K562 (cell line): ENCODE data around the gene IRF2BP1. TPM values are rescaled to one million over a fixed set of nuclear protein-coding genes. Genes with fewer than 3 reads are reported as not detected.
A peak's percentile ranks its signal among the peaks of the same experiment; 100 is the strongest.

Experiments used
- ATAC-seq: fragments of 200-7000 bp; cut with Tn5 transposase; 3 replicates; pipeline ENCODE4 v1.9.1; 2020; ENCODE audit warnings: moderate library complexity
- BruUV-seq: library from RNA; stranded (reverse); fragments of 400-500 nt; replicated peaks from 2 replicates; lab custom pipeline; 2021; lab: Mats Ljungman, UMichigan
- CTCF ChIA-PET: fragments of 300-600 bp; formaldehyde crosslinking; extraction: SDS; loops from one replicate; lab custom pipeline; 2021; ENCODE audit warnings: low intra/inter-chr PET ratio; lab: Yijun Ruan, JAX
- POLR2A ChIA-PET: fragments of 300-600, 350-650 bp; sonication (Branson Sonifier 250); formaldehyde crosslinking; extraction: SDS; loops from one replicate; lab custom pipeline; 2021; ENCODE audit warnings: antibody characterized with exemption, inconsistent platforms; lab: Yijun Ruan, JAX
- DNase-seq, 4 experiments: peaks; one replicate each; pipeline versions ENCODE4 v3.0.0 to v3.0.0-alpha.2; 2011 to 2018; ENCODE audit warnings: low spot score in 3 of 4, mixed read lengths in 3 of 4; ENCODE audit errors: extremely low read depth in 1 of 4
- FAIRE-seq: peaks from 2 replicates; lab custom pipeline; 2011; peaks lifted over from hg19 to GRCh38; lab: Jason Lieb, UNC
- H2AFZ ChIP-seq: 2 replicates; pipeline ENCODE4 v1.6.0; 2011; ENCODE audit warnings: low read depth, low read length, control low read depth, inconsistent platforms
- H3K27ac ChIP-seq: fragments of 200-600 bp; 3 replicates; pipeline ENCODE4 v1.8.0; 2011; ENCODE audit warnings: low read depth, mild to moderate bottlenecking, control low read depth, inconsistent platforms, low read length, moderate library complexity, mixed read lengths; ENCODE audit errors: extremely low read depth
- H3K27me3 ChIP-seq, 2 experiments: fragments of 300-600 bp in 1 of 2; 2 replicates in 1 of 2; 3 replicates in 1 of 2; pipeline versions ENCODE4 v1.6.0 to v1.8.0; 2011; ENCODE audit warnings: inconsistent platforms in 2 of 2, low read length in 2 of 2, mild to moderate bottlenecking in 1 of 2, mixed read lengths in 1 of 2, moderate library complexity in 1 of 2; ENCODE audit not compliant: control insufficient read depth in 2 of 2, insufficient read depth in 2 of 2
- H3K36me3 ChIP-seq: fragments of 300-600 bp; 3 replicates; pipeline ENCODE4 v1.8.0; 2011; ENCODE audit warnings: mild to moderate bottlenecking, low read length, inconsistent platforms; ENCODE audit not compliant: control insufficient read depth, insufficient read depth
- H3K4me1 ChIP-seq, 2 experiments: fragments of 200-600 bp in 1 of 2; replicated peaks in 1 of 2; 2 replicates in 1 of 2; 3 replicates in 1 of 2; pipeline versions ENCODE4 v1.5.1 to v1.8.0; 2011; ENCODE audit warnings: inconsistent platforms in 2 of 2, low read length in 2 of 2, mild to moderate bottlenecking in 1 of 2, mixed read lengths in 1 of 2, moderate library complexity in 1 of 2; ENCODE audit not compliant: control insufficient read depth in 2 of 2, insufficient read depth in 2 of 2
- H3K4me2 ChIP-seq: 2 replicates; pipeline ENCODE4 v1.6.1; 2011; ENCODE audit warnings: low read length, control low read depth, inconsistent platforms, mixed read lengths; ENCODE audit not compliant: insufficient read depth
- H3K4me3 ChIP-seq: fragments of 200-600 bp; sonication (generic), shearing (Covaris generic); 2 replicates; pipeline ENCODE4 v1.5.1; 2016; ENCODE audit warnings: control low read depth, inconsistent platforms
- H3K79me2 ChIP-seq: fragments of 200-600 bp; 3 replicates; pipeline ENCODE4 v1.8.0; 2011; ENCODE audit warnings: low read length, inconsistent platforms; ENCODE audit not compliant: control insufficient read depth, insufficient read depth
- H3K9ac ChIP-seq, 2 experiments: 2 replicates each; pipeline versions ENCODE4 v1.6.0 to v1.6.1; 2011; ENCODE audit warnings: low read depth in 2 of 2, low read length in 2 of 2, control low read depth in 1 of 2, inconsistent platforms in 1 of 2, mild to moderate bottlenecking in 1 of 2, mixed read lengths in 1 of 2; ENCODE audit not compliant: insufficient read depth in 1 of 2
- H3K9me1 ChIP-seq: one replicate; pipeline ENCODE4 v1.6.0; 2011; ENCODE audit warnings: inconsistent platforms, mild to moderate bottlenecking, low read length, moderate library complexity; ENCODE audit not compliant: control insufficient read depth, insufficient read depth
- H3K9me3 ChIP-seq: replicated peaks from 2 replicates; pipeline ENCODE4 v1.5.1; 2011; ENCODE audit warnings: low read depth, low read length, inconsistent platforms; ENCODE audit not compliant: control insufficient read depth, insufficient read depth
- H4K20me1 ChIP-seq: replicated peaks from 2 replicates; pipeline ENCODE4 v1.6.1; 2011; ENCODE audit warnings: low read length, inconsistent platforms, mixed read lengths; ENCODE audit not compliant: control insufficient read depth, insufficient read depth
- KLF6 ChIP-seq: fragments of 250-450 bp; sonication (Bioruptor Pico); IDR thresholded peaks from 2 replicates; pipeline ENCODE4 v1.4.0; 2020; ENCODE audit warnings: mild to moderate bottlenecking, moderate library complexity, borderline replicate concordance
- NR2C2 ChIP-seq, 2 experiments: fragments of 200-800 bp in 1 of 2; sonication (Bioruptor generic) in 1 of 2; sonication (generic) in 1 of 2; formaldehyde crosslinking in 1 of 2; IDR thresholded peaks; 2 replicates each; pipeline versions ENCODE4 v1.6.1 to v1.8.0; 2016 to 2022; ENCODE audit warnings: mild to moderate bottlenecking in 1 of 2, missing compliant biosample characterization in 1 of 2, missing genetic modification characterization in 1 of 2, missing genetic modification reagents in 1 of 2
- POLR2G ChIP-seq: fragments of 200-400 bp; formaldehyde crosslinking; IDR thresholded peaks from 2 replicates; pipeline ENCODE4 v1.6.1; 2017; ENCODE audit warnings: low read depth, mild to moderate bottlenecking, antibody characterized with exemption, low read length, moderate library complexity
- RBFOX2 ChIP-seq: fragments of 200-400 bp; formaldehyde crosslinking; IDR thresholded peaks from 2 replicates; pipeline ENCODE4 v1.6.1; 2017; ENCODE audit warnings: low read depth, mild to moderate bottlenecking, low read length, moderate library complexity
- ZBTB33 ChIP-seq: sonication (generic); formaldehyde crosslinking; IDR thresholded peaks from 2 replicates; pipeline ENCODE4 v1.8.1; 2023; ENCODE audit warnings: mild to moderate bottlenecking, missing genetic modification reagents
- WGBS: fragments of 100-300 bp; shearing (Covaris generic); methylation state at CpG from one replicate; pipeline ENCODE4 v1.1.6; 2016; ENCODE audit warnings: low coverage, mixed read lengths; ENCODE audit not compliant: insufficient coverage; ENCODE audit errors: missing lambda C conversion rate; 5-methylcytosine and 5-hydroxymethylcytosine counted together
- in situ Hi-C: fragments of 300-500 bp; cut with MboI; formaldehyde crosslinking; loops from 4 replicates; pipeline ENCODE4 v1.15.0; 2018; ENCODE audit warnings: inconsistent platforms, mixed read lengths
- intact Hi-C: fragments of 100-400 bp; cut with micrococcal nuclease; formaldehyde crosslinking; loops from 2 replicates; pipeline ENCODE4 v1.14.2; 2022
- polyA plus RNA-seq, 8 experiments: library from polyadenylated mRNA; depleted of rRNA in 4 of 8; stranded (reverse) in 5 of 8; unstranded in 3 of 8; fragments of >200 nt; fragmentation: Nextera tagmentation in 2 of 8; fragmentation: Illumina TruSeq in 1 of 8; extraction: Ambion mirVana in 2 of 8; extraction: Trizol in 1 of 8; gene quantifications; 2 replicates each; pipeline versions ENCODE4 v1.2.1 to v1.2.3, GENCODE V29; 2011 to 2014; ENCODE audit warnings: inconsistent platforms in 1 of 8, missing spikeins in 1 of 8
- total RNA-seq, 7 experiments: library from RNA; depleted of rRNA in 6 of 7; stranded (reverse); fragments of >200 nt in 6 of 7; fragmentation: Illumina TruSeq in 2 of 7; extraction: Trizol in 2 of 7; gene quantifications; 2 replicates each; pipeline versions ENCODE4 v1.2.1 to v1.2.3, GENCODE V29; 2011 to 2021; ENCODE audit warnings: low replicate concordance in 1 of 7

The IRF2BP1 gene
- total and polyA plus RNA-seq, 9 of the 15 experiments (the other 6 are each of a cell fraction or from before 2014, with no cell fraction given): 0.61 to 35.9 (median 3.5) TPM

DNA sequence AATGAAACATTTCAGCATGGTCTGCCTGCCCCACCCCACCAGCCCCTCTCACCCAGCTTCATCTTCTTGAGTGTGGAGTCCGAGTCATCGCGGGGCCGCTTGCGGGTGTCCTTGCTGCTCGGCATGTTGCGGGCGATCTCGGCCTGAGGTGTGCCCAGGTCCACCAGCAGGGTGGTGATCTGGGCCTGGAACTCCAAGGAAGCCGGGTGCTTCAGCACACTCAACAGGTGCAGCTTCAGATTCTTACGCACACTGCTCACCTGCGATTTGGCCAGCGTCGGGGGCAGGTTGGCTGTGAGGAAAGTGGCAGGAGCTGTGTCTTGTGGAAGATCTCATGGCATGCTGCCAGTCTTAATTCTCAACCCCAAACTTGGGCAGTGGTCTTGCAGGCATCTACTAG is 43.7 kb downstream of the IRF2BP1 start:
- no peak overlapping the region for H3K27ac ChIP-seq
- no peak for ATAC-seq
- CTCF ChIA-PET: no interaction called here
- H3K4me1 ChIP-seq: peaks cover 0 to 3% of the 10 kb centered on the region in 2 experiments; a peak in 1 of 5 replicates
- no peak overlapping the region for H3K9ac ChIP-seq
- DNase-seq: no peak
- no peaks in the 10 kb centered on the region for H3K79me2 ChIP-seq
- 98% methylated on average over 14 of the region's 14 CpGs for WGBS
- no peaks in the 10 kb centered on the region for H4K20me1 ChIP-seq
- in situ Hi-C loops: no loop called here
- BruUV-seq: no TSS peak
- TF ChIP-seq NR2C2 (CRISPR knock-in tag; IDR thresholded peaks at IDR 0.05) (no peak), NR2C2 (tag; IDR thresholded peaks at IDR 0.05) (no peak), KLF6 (no peak), POLR2G (peak; percentile 29; the same call in 1 of the 2 replicates), RBFOX2 (peak; percentile 36; the same call in 1 of the 2 replicates), ZBTB33 (CRISPR knock-in tag) (peak; percentile 31; the same call in 1 of the 2 replicates)
- no peak overlapping the region for H3K4me2 ChIP-seq
- FAIRE-seq: no peak
- peaks cover 91% of the 10 kb centered on the region for H3K36me3 ChIP-seq
- H3K9me1 ChIP-seq: no peaks in the 10 kb centered on the region
- H3K27me3 ChIP-seq: no peaks in the 10 kb centered on the region
- no peak overlapping the region for H2AFZ ChIP-seq
- peaks cover 4% of the 10 kb centered on the region; the same call in 1 of the 2 replicates for H3K9me3 ChIP-seq
- intact Hi-C loops: no loop called here
- POLR2A ChIA-PET: interaction anchor here (0.8 kb wide), 1 partner anchor 14 kb away, joined by 3 read pairs; no protein-coding TSS in a partner anchor
- H3K4me3 ChIP-seq: no peak overlapping the region
